Sigmoid colon (tissue), 4 donors: ENCODE data around the gene PRDM5.

Experiments used
- POLR2AphosphoS5 ChIP-seq, 4 donors: sonication (generic); formaldehyde crosslinking; IDR thresholded peaks; one replicate each; pipeline ENCODE4 v1.6.1; 2017; ENCODE audit warnings: antibody characterized with exemption in 4 of 4
- TF ChIP-seq, protein P1 (sequence below), 4 experiments: fragments of 450-650 bp in 3 of 4; fragments of 200-600 bp in 1 of 4; IDR thresholded peaks; one replicate each; pipeline ENCODE4 v1.5.1; 2016 to 2019; ENCODE audit warnings: antibody characterized with exemption in 4 of 4, mild to moderate bottlenecking in 3 of 4, moderate library complexity in 2 of 4

GRCh38 chr4:120948382-120948781 lies 25.9 kb upstream of the PRDM5 start:
- no peak for TF ChIP-seq POLR2AphosphoS5 (IDR thresholded peaks at IDR 0.05)
- TF ChIP-seq, protein P1, sequence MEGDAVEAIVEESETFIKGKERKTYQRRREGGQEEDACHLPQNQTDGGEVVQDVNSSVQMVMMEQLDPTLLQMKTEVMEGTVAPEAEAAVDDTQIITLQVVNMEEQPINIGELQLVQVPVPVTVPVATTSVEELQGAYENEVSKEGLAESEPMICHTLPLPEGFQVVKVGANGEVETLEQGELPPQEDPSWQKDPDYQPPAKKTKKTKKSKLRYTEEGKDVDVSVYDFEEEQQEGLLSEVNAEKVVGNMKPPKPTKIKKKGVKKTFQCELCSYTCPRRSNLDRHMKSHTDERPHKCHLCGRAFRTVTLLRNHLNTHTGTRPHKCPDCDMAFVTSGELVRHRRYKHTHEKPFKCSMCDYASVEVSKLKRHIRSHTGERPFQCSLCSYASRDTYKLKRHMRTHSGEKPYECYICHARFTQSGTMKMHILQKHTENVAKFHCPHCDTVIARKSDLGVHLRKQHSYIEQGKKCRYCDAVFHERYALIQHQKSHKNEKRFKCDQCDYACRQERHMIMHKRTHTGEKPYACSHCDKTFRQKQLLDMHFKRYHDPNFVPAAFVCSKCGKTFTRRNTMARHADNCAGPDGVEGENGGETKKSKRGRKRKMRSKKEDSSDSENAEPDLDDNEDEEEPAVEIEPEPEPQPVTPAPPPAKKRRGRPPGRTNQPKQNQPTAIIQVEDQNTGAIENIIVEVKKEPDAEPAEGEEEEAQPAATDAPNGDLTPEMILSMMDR (IDR thresholded peaks at IDR 0.05), result no peak
